HG03097 (cell line): ENCODE measurements around the gene ZIK1.
A peak's percentile ranks its signal among the peaks of the same experiment; 100 is the strongest.

Source experiments
- ATAC-seq: cut with Tn5 transposase; IDR thresholded peaks from one replicate; pipeline ENCODE4 v1.9.1; 2021; ENCODE audit not compliant: unreplicated experiment, low FRiP score

Gene ZIK1

GRCh38 chr19:57606931-57607330 lies 23.0 kb downstream of the ZIK1 start:
- no peak for ATAC-seq

DNA sequence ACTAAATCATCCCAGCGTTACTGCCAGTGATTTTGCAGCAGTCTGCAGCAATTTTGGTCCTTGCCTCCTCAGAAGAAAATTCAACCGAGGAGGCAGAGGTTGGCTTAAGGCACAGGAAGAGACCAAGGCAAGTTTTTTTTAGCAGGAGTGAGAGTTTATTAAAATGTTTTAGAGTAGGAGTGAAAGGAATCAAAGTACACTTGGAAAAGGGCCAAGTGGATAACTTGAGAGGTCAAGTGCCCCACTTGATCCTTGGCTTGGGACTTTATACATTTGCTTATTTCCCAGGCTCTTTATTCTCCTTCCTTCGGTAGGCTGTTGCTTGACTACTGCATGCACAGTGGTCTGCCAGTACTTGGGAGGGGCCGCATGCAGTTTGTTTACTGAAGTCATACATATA lies 27.2 kb downstream of the ZIK1 start:
- no peak for ATAC-seq

DNA sequence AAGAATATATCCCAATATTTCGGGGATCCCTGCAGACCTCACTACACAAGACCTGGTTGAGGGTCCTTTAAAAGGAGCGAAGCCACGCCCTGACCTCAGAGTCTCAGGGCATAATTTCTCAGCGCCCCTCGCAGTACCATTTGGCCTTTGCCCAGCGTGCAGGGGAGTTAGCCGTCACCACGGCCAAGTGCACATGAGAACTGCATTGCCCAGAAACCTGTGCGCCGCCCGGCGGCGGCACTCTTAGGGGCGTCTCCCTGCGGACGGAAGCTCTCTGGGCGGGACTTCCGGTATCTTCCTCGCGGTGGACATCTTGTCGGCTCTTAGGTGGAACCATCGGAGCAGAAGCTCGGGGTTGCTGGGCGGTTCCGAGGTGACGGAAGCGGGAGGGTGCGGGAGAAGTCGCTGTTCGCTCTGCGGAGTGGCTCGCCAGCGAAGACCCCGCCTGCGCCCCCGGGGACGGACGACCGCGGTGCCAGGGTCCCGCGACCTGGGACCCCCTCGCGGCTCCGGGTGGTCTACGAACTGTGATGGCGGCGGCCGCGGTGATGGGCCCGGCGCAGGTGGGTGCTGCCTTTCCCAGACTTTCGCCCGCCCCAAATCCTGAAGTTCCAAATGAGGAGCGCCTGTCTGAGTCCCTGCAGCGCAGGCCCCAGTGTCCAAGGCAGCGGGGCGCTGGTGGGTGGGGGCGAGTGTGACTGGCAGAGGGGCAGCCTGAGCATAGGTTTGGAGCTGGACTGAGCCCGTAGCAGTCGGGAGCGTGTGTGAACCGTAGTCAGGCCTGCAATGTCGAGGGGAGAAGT lies 30.2 kb downstream of the ZIK1 start, which contains the start of gene ZNF134:
Gene ZNF134 (plus strand): TSS at position 302 of the 803 bp plus-strand sequence. CDS start 5,227 bp downstream, outside the sequence.
- peak; percentile 93 for ATAC-seq

DNA sequence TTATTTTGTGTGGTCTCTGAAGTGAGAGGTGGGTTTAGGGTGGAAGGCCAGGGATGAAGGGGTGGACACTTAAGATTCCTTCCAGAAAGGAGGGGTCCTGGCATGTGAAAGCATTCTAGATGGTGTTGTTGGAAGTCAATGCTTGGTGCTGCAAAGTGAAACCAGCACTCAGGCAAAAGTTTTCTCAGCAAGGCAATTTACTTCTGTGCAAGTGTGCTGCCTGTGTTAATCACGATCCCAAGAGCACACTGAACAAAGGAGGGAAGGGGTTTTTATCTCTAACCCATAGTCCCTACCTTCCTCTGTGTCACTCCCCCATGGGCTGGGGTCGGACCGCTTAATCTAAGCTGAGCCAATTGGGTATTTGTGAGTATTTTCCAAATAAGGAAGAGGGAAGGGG lies 31.4 kb downstream of the ZIK1 start:
- ATAC-seq, result no peak

- no peak for ATAC-seq
Measured at GRCh38 chr19:57620673-57621348, 36.9 kb downstream of the ZIK1 start.

DNA sequence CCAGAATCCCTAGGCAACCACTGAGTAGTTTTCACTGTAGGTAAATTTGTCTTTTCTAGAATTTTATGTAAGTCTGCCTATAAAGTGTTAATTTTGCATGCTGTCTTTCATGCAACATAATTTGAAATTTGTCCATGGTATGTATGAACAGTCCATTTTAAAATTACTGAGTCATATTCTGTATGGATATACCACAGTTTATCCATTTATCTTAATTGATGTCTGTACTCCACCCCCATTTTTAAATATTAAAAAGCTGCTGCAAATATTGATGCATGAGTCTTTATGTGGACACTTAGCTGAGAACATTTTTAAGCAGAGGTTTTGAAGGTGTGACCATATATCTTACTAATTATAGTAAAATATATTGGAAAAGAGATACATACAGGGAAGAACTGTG lies 39.1 kb downstream of the ZIK1 start:
- no peak for ATAC-seq

DNA sequence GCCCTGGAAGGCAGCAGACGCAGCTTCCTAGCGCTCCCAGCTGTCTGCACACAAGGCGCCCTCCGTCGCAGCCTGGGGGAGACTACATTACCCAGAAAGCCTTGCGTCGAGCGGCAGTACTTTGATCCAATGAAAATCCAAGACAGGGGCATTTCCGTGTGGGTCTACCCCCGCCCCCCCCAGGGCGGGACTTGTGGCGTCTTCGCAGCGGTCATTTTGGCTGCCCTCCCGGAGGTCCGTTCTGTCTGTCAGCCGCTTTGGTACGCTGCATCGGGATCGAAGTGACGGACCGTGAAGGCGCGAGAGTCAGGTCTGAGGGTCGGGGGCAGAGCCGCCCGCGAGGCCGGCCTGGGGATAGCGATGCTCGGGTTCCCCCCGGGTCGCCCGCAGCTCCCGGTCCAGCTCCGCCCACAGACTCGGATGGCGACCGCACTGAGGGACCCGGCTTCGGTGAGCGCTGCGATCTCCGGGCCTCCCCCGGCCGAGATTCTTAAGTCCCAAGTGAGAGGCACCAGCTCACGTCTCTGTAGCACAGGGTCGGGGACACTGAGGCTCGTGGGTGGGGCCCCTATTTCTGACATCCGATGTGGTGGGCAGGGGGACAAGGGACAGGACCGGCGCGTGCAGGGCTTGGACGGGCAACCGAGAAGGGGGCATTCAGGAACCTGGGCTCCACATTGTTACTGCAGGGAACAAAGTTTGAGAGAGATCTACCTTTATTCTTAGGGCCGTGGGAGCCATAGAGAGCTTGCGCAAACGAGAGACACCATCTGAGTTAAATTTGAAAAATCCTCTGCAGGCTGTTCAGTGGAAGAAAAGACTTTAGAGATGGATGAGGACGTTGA lies 49.3 kb downstream of the ZIK1 start, which contains the start of gene ZNF211:
Gene ZNF211 (plus strand): TSS at position 182 of the 845 bp plus-strand sequence. CDS start 179 bp downstream, at position 361.
- peak; percentile 87 for ATAC-seq

DNA sequence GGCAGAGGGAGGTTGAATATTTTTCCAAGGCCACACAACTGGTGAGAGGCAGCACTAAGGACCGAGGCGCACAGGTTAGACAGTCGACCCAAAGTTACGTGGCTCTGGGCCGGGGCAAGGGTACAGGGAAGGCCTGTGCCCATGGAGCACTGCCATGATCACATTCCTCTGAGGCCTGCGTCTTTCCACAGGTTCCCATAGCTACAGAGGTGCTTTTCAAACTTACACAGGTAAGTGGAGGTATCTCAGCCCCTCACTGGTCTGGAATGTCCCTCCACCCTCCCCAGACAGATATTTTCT lies 49.8 kb downstream of the ZIK1 start:
- ATAC-seq, result no peak

- no peak for ATAC-seq
Measured at GRCh38 chr19:57637379-57637778, 53.4 kb downstream of the ZIK1 start.

DNA sequence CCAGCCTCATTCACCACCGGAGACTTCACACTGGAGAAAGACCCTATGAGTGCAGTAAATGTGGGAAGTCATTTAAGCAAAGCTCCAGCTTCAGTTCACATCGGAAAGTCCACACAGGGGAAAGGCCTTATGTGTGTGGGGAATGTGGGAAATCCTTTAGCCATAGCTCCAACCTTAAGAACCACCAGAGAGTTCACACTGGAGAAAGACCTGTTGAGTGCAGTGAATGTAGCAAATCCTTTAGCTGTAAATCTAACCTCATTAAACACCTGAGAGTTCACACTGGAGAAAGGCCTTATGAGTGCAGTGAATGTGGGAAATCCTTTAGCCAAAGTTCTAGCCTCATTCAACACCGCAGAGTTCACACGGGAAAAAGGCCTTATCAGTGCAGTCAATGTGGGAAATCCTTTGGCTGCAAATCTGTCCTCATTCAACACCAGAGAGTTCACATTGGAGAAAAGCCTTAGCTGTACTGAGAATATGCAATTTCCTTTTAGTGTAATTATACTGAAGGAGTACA lies 57.8 kb downstream of the ZIK1 start:
- no peak for ATAC-seq

DNA sequence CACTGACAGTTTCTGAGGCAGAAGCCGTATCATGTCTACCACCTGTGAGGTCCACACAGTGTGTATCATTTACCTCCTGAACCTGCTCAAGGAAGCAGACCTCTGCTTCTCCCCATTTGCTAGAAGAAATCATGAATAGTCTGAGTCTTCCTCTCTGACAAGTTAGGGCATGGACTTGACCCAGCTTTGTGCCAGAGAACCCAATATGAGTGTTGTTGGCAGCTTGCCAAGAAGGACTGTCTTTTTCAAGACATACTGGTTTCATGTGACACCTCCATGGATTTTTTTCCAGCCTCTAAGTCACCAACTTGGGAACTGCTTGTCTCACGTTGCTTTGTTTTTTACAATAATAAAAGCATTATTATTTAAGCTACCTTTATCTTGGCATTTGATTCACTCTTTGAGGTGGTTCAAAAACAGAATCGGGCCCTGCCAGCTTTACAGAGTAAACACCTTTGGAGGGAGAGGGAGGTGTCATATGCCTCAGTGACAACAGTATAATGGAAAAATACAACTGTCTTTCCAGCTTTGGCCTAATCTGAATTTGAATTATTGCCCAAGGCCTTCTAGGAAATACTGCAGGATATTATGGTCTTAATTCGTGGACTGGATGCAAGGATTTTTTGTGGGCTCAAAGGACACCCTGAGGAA lies 58.6 kb downstream of the ZIK1 start:
- no peak for ATAC-seq
